Endometrial microvascular endothelial cells (primary cell): Measurements from ENCODE around the gene PPP1R26. TPM values are rescaled to one million over a fixed set of nuclear protein-coding genes. Genes with fewer than 3 reads are reported as not detected.

ENCODE experiments used
- in situ Hi-C: cut with HindIII; loops from 2 replicates; pipeline ENCODE4 v1.10.0; 2017; ENCODE audit warnings: low sequenced_read_pairs, low pct_unique_long_range_greater_than_20kb; ENCODE audit errors: inconsistent ontology term
- total RNA-seq: library from RNA; depleted of rRNA; stranded (reverse); fragments of >200 nt; gene quantifications from one replicate; pipeline ENCODE4 v1.2.3, GENCODE V29; 2015; ENCODE audit errors: inconsistent ontology term

The PPP1R26 gene
- total RNA-seq, 1 donor from 2014 or later, result 7.5 TPM

DNA sequence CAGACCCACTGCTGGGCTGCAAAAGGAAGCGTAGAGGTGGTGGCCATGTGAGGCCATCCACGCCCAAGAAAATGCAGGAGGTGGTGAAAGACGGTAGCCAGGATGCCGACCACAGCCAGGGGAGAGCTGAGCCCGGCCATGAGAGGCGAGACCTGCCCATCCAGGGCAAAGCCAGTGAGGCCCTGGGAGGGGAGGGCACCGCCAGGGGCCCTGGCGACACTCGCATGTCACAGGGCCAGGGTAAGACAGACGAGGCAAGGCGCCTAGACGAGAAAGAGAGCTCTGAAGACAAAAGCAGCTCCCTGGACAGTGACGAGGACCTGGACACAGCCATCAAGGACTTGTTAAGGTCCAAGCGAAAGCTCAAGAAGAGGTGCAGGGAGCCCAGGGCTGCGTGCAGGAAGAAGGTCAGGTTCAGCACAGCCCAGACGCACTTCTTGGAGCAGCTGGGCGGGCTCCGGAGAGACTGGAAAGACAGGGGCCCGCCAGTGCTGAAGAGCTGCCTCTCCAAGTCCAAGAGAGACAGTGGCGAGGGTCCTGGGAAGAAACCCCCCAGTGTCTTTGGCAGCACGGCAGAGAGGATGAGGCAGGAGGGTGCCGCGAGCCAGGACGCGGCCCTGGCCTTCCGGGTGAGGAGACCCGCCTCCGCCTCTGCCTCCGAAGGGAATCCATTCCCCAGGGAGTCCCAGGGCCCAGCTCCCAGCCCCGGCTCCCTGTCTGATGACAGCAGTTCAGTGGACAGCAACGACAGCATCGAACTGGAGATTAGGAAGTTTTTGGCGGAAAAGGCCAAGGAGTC, 6.9 kb downstream of the PPP1R26 start:
- in situ Hi-C loops, result no loop called here

DNA sequence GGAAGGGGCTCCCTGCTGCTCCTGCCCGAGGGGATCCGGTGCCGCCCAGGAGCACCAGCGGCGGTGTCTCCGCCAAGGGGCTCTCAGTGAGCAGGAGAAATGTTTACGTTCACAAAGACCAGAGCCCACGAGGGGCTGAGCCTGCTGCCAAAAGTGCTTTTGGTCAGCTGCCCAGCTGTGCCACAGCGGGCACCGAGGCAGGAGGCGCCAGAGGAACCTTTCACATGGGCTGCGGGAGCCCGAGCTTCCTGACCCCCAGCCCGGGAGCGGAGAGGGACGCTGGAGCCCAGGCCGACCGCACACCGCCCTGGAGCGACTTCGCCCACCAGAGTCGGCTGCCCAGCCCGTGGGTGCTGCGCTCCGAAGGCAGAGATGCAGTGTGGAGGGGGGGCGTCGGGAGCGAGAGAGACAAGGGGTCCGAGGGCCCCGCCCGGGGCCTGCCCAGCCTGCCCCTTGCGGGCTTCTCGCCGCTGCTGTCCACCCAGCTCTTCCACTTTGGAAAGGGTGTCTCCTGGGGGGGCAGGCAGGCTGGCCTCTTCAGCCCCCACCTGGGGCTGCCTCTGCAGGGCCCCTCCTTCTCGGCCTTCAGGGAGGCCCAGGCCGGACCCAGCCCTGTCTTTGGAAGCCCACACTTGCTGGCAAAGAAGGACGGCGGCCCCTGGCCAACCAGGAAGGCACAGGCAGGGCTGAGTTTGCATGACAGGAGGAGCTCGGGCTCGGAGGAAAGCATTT, 7.9 kb downstream of the PPP1R26 start:
- in situ Hi-C loops, result no loop called here

DNA sequence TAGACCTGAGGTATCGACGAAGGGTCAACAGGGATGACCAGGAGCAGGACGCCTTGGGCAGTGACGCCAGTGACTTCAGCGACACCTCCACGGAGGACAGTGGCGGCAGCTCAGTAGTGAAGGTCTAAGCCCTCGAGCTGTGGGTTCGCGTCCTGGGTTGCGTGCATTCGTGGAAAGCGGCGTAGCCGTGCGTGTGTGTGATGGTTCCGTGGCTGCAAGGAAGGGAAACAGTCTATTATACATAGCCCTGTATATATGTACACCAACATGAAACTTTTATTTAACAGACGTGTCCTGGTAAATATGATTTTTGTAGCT, 8.4 kb downstream of the PPP1R26 start:
- in situ Hi-C loops, result no loop called here

DNA sequence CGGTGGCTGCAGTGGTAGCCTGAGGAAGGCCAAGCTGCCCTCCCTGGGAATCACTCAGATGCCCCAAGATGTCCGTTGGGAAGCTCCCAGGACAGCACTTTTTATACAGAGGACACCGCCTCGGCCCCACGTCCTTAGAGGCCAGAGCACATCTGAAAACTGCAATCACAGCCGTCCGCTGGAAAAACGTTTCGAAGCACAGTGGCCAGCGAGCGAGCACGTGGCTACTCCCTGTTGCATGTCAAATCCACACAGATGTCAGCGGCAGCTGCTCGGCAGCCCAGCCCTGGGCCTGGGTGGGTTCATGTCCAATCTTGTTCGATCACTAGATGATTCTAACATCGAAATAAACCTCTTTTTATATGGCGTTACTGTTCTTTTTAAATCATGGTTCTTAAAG, 8.9 kb downstream of the PPP1R26 start:
- in situ Hi-C loops, result no loop called here

DNA sequence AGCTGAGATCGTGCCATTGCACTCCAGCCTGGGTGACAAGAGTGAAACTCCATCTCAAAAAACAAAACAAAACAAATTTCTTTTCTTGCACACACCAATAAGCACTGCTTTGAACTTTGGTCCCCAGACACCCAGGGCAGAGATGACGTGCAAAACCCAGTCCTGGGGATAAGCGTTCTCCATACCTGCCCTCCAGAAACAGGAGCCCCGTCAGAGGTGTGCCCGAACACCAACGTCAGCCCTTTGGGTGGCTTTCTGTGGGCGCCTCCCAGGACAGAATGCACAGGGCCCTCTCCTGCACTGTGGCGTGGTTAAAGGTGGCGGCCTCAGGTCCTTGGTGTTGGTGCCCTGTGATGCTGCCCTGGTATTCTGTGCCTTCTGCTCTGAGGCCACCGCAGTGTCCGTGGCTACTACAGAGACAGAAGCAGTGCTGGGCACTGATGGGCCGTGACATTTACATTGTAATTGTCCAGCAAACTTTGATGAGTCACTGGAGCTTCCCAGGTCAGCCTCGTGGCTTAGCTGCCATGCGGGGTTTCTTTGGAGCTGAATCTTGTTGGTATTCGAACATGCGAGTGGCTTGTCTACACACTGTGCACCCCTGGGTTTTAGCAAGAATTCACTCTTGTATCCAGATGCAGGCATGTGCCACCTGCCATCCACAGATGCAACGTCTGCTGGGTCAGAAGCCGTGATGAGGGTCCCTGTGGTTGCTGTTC, 9.8 kb downstream of the PPP1R26 start:
- in situ Hi-C loops, result no loop called here

DNA sequence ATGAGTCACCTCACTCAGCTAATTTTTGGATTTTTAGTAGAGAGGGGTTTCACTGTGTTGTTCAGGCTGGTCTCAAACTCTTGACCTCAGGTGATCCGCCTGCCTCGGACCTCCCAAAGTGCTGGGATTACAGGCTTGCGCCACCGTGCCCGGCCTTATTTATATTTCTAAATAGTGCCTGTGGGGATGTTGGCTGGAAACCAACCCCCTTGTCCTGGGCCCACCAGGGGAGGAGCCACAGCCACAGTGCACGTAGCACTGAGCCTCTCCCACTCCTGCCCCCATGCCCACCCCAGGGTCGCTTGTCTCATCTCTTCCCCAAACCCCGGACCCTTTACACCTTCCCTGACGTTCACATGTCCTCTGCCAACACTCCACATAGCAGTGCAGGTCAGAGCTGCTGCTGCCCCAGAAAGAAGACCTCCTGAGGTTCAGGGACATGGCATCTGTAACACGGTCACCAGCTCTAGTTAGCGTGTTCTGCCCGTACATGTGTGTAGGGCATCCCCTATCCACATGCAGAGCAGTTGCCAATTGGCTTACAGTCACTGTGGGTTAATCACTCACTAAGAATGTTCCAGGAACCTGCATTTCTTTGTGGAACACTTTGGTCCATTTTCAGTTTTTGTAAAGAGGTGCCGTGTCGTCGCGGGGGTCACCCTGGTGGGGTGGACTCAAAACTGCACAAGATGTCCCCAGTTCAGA, 10.7 kb downstream of the PPP1R26 start:
- in situ Hi-C loops, result no loop called here

DNA sequence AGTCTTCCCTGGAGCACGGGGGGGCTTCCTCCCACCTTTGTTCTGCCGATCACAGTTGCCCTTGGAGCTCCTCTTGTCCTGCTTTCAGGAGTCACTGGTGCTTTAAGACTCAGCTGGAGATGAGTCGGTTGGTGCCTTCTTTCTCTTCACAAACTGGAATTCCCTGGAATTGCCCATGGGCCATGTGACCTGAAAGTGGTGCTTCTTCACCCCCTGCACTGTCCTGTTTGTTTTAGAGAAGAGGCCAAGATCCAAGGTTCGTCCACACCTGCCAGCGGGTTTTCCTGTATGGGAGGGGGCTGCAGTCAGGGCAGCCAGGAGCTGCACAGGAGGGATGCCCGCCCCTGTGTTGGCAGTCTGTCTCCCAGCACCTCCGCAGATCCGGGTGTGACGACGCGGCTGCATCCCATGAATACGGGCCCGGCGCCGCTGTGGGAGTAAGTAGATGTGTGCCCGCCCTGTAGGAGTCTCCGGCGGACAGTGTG, 11.4 kb downstream of the PPP1R26 start:
- in situ Hi-C loops, result no loop called here

DNA sequence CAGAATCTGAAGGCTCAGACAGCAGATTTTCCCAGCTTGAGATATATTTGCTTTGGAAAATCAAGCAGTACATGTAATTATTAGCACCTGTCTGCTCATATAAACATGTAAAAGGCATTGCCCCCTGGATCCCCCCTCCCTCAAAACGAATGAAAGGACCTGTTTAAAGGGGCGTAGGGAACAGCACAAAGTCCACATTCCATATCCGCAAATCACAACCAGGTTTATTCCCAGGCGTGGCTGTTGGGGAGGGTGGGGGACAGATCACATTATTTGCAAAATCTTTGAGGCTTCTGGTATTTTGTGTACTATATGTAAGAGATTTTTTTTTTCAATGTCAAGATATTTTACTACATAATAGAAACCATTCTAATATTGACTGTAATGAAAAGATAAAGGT, 12.2 kb downstream of the PPP1R26 start:
- in situ Hi-C loops, result no loop called here

DNA sequence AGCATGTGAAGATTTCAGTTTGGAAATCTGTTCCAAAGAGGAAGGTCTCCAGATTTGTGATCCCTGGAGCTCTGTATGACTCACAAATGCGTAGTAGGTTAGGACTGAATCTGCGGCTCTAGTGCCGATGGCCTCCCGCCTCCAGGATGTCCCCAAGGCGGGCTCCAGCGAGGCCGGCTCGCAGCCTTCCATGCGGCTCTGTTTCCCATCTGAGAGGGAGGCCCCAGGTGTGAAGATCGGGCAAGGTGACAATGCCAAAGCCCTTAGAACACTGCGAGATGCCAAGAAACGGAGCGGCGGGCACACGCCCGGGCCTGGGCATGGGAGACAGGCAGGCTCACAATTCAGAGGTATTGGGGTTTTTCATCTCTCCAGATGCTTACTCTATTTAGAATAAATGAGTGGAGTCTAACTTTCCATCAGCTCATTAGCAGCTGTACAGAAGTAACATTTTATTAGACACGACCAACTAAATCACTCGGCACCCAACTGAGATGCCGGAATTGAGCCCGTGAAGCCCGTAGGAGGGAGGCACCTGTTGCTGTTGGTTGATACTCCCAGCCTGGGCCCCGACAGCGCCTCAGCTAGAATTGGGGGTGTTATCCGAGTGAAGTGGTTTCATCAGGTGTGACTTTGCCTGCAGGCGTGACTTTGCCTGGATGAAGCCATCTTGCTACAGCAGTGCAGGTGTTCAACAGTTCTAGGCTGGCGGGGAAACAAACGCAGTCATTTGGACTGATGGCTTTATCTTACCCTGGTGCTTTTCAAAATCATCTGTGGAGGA, 13.5 kb downstream of the PPP1R26 start:
- in situ Hi-C loops, result no loop called here

DNA sequence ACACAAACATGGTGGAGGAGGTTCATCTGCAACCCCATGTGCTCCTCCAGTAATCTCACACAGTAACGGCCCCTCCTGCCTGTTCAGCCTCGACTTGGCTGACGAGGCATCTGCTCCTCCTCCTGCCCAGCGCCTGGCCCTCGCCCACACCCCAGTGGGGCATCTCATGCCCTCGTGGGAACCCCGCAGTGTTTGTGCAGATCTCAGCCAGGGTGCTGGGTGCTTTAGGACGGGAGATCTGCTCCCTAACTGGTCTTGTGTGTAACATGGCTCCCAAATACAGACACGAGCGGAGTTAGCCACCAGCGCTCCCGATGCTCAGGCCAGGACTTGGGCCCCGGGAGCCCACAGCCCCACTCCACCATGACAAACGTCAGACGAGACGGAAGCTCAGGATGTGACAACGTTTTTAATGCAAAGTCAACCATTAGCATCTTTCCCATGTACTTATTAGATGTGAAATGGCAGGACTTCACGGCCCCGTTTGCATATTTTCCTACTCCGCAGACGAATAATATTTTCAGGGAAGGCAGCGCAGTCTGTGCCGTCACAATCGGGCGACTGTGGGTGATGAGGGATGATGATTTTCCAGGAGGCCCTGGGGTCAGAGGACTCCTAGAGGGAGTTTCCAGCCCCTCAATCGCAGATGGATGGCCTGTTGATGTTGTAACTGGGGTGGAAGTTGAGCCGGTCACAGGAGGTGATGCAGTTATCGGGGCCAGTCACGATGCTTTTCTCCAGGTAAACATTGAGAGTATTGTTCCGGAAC, 15.4 kb downstream of the PPP1R26 start:
- in situ Hi-C loops, result no loop called here

DNA sequence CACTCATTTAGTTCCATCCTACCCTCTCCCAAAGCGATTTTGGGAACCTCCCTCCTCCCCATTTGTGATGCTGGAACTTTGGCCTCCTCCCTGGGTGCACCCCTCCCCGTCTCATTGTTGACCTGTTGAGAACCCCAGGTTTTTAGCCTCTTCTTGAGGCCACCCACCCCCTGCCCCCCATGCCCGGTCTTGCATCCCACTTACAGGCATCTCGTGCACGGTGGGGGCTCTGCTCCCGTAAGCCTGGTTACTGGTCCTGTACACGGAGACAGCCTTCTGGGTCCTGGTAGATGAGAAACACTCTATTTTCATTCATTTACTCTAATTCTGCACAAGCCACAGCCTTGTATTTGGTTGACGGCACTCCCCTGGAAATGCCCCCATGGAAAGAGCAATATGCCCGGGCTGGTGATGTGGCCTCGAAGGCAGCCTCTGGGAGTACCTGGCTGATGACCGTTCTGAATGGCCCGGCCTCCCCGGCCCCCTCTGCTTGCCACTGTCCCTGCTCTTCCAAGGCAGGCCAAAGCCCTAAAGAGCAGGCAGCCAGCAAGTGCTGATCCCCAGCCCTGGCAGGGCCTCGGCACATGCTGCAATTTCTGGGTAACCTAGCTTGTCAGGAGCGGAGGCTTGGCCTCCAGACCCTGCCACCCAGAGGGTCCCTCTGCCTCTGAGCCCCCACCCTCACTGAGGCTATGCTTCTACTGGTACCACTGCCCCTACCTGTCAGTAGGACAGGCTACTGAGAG, 19.0 kb downstream of the PPP1R26 start:
- in situ Hi-C loops, result no loop called here

DNA sequence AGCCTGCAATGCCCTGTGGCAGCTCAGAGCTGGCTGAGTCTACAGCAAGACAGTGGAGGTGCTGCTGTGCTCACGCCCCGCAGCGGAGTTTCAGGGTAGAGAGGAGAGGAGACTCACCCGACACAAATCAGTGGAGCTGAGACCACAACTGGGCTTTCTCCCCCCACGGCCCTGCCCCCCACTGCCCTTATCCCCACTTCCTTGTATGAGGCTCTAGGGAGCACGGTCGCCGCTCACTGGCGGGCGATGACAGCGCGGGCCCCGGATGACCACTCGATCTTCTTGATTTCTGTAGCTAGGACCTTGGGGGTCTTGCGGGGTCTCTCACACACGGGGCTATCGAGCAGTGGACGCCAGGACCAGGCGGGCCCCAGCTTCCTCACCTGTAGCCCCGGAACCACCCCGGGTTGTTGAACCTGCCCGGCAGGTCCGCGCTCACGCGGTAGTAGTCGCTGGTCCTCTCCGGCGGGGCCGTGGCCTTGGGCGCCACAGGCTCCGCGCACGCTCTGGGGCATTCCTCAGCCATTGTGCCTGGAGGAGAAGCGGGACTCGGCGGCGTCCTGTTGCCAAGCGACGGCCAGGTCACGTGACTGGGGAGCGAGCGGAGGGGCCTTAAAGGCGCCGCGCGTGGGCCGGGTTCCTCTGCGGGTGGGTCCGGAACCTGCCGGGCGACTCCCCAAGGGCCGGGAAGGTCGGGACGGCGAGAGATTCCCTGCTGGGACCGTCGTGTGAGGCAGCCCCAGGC, 19.9 kb downstream of the PPP1R26 start:
- in situ Hi-C loops, result no loop called here

DNA sequence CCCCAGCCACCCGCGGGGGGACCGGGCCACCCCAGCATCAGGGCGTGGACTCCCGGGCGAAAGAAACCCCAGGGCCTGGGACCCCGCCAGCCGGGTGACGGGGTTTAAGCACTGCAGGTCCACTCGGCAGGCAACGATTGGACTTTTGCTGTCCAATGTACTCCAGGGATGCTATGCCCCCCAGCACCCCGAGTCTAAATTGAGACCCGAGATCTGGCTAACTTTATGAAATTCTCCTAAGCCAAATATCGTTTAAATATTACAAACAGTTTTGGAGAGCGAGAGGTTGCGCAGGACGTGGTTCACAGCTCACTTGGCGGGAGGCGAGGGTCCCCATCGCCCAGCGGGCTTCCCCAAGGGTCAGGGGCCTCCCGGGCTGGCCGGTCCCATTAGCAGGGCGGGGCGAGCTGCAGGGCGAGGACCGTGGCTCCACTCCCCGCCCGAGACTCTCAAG, 20.5 kb downstream of the PPP1R26 start:
- in situ Hi-C loops, result no loop called here

DNA sequence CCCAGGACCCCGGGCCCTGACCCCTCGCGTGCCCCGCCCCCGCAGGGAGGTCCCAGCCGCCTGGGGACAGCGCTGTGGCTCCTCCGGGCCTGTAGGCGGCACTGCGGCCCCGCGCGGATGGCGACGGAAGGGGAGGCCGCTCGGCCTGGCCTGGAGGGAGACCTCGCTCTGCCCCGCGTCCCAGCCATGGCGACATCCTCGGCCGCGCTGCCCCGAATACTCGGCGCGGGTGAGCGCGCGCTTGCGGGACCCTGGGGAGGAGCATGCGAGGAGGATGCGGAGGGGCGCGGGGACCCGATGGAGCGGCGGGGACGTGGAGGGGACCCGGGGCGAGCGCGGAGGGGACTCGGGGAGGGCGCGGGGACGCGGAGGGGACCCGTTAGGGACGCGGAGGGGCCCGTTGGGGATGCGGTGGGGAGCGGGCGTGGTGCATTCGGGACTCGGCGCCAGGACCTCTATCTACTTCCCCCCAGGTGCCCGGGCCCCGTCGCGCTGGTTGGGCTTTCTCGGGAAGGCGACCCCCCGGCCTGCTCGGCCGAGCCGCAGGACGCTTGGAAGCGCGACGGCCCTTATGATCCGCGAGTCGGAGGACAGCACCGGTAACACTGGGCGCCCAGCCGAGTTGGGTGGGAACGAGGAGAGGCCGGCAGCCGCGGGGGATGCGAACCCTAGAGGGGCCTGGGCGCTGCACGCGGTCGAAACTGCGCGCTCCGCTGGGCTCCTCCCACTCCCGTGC, 21.1 kb downstream of the PPP1R26 start, which contains the start of gene MRPS2:
MRPS2 (plus strand) TSS at position 158 of the 736 bp plus-strand sequence; CDS start at position 187, 29 bp downstream.
- in situ Hi-C loops, result no loop called here

DNA sequence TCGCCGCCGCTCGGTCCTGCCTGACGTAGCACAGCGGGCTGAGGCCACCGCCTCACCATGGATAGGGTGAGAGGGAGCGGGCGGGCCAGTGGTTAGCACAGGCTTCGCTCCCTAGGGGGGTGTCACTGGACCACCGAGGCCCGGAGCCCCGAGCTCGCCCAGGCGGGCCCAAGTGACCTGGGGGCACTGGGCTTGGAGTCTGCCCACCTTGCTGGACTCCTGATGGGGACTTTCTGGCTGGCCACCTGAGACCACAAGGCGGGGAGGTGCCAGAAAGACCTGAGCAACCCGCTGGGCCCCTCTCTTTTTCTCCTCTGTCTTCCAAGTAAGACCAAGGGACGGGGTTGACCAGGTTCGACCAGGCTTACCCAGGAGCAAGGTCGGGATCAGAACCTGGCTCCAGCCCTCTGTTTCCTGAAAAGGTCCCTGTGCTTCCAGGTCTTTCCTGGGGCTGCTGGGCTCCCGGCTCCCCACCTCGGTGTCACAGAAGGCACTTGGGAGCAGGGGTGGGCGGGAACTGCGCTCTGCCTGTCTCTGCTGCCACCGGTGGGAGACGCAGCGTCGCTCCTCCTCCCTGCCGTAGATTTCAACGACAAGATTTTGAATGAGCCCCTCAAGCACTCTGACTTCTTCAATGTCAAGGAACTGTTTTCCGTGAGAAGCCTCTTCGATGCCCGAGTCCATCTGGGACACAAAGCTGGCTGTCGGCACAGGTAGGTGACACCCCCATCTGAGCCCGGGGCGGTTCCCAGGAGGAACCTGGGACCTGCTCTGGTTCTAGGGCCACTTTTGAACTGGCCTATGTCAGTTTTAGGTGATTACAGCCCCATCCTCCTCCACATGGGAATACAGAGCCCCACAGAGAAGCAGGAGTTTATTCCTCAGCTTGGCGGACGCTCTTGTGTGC, 21.9 kb downstream of the PPP1R26 start:
- in situ Hi-C loops, result no loop called here
